Immature natural killer cell (primary cell): ENCODE measurements around the gene JARID2. TPM values are rescaled to one million over a fixed set of nuclear protein-coding genes. Genes with fewer than 3 reads are reported as not detected.
"Not testable (repeated sequence)": the region's sequence is repeated elsewhere in the genome, so short reads cannot be mapped to it uniquely, and the experiment has no call there.

Source experiments
- DNase-seq, 3 donors: peaks; one replicate each; pipeline ENCODE4 v3.0.0; 2022; ENCODE audit warnings: mixed read lengths in 1 of 3
- H3K27ac Mint-ChIP-seq, 6 donors: one replicate each; pipeline ENCODE4 v1.8.0; 2020; ENCODE audit warnings: mixed read lengths in 6 of 6, mild to moderate bottlenecking in 5 of 6, inconsistent platforms in 4 of 6, moderate library complexity in 3 of 6
- H3K27me3 Mint-ChIP-seq, 3 donors: one replicate each; pipeline ENCODE4 v1.8.0; 2020 to 2021; ENCODE audit warnings: low read depth in 3 of 3, mild to moderate bottlenecking in 3 of 3, mixed read lengths in 3 of 3, moderate library complexity in 3 of 3, inconsistent platforms in 1 of 3
- H3K36me3 Mint-ChIP-seq, 3 donors: one replicate each; pipeline ENCODE4 v1.8.0; 2020; ENCODE audit warnings: mixed read lengths in 3 of 3, inconsistent platforms in 2 of 3, mild to moderate bottlenecking in 2 of 3
- H3K4me1 Mint-ChIP-seq, 2 donors: one replicate each; pipeline ENCODE4 v1.8.0; 2020; ENCODE audit warnings: inconsistent platforms in 2 of 2, mild to moderate bottlenecking in 2 of 2, mixed read lengths in 2 of 2, moderate library complexity in 1 of 2
- H3K4me3 Mint-ChIP-seq, 5 donors: one replicate each; pipeline ENCODE4 v1.8.0; 2020; ENCODE audit warnings: mild to moderate bottlenecking in 5 of 5, mixed read lengths in 5 of 5, inconsistent platforms in 3 of 5, moderate library complexity in 3 of 5
- H3K9me3 Mint-ChIP-seq, 6 donors: one replicate each; pipeline ENCODE4 v1.8.0; 2020; ENCODE audit warnings: mild to moderate bottlenecking in 6 of 6, mixed read lengths in 6 of 6, inconsistent platforms in 4 of 6, moderate library complexity in 3 of 6
- polyA plus RNA-seq, 3 donors: library from polyadenylated mRNA; unstranded; fragments of 300-500 nt; fragmentation: Illumina TruSeq; gene quantifications; one replicate each; pipeline ENCODE4 v1.2.3, GENCODE V29; 2021

Gene JARID2
- polyA plus RNA-seq, 3 donors from 2014 or later: 4.3 to 26.1 (median 7.8) TPM

GRCh38 chr6:15412767-15413166 lies 166.9 kb downstream of the JARID2 start:
- Mint-ChIP-seq H3K36me3 (peaks cover 0 to 10% (median 0%) of the 10 kb centered on the region in 3 donors), H3K4me1 (peaks cover 70 to 86% of the 10 kb centered on the region in 2 donors), H3K9me3 (no peaks in the 10 kb centered on the region), H3K27me3 (peaks cover 2 to 5% (median 2%) of the 10 kb centered on the region in 3 donors), H3K27ac (no peak overlapping the region), H3K4me3 (peak overlapping the region in 2 of 5 donors; percentile 5 to 40)
- DNase-seq: no peak

- peaks cover 2 to 5% (median 2%) of the 10 kb centered on the region in 3 donors for H3K27me3 Mint-ChIP-seq
- no peak for DNase-seq
- H3K4me3 Mint-ChIP-seq: no peak overlapping the region
- H3K9me3 Mint-ChIP-seq: no peaks in the 10 kb centered on the region
- peaks cover 68 to 86% of the 10 kb centered on the region in 2 donors for H3K4me1 Mint-ChIP-seq
- H3K36me3 Mint-ChIP-seq: peaks cover 0 to 10% (median 0%) of the 10 kb centered on the region in 3 donors
- no peak overlapping the region for H3K27ac Mint-ChIP-seq
These were observed 167.8 kb downstream of the JARID2 start for GRCh38 chr6:15413466-15414234.

- DNase-seq: no peak
- Mint-ChIP-seq H3K4me1 (peaks cover 63 to 81% of the 10 kb centered on the region in 2 donors), H3K9me3 (peaks cover 0 to 3% (median 2%) of the 10 kb centered on the region in 6 donors), H3K27ac (no peak overlapping the region), H3K4me3 (no peak overlapping the region), H3K36me3 (peaks cover 2 to 12% (median 3%) of the 10 kb centered on the region in 3 donors), H3K27me3 (peaks cover 2 to 5% (median 2%) of the 10 kb centered on the region in 3 donors)
These were observed 168.4 kb downstream of the JARID2 start for GRCh38 chr6:15414235-15414612.

GRCh38 chr6:15415622-15416021 lies 169.8 kb downstream of the JARID2 start:
- H3K4me1 Mint-ChIP-seq: peaks cover 52 to 72% of the 10 kb centered on the region in 2 donors
- not testable (repeated sequence) for H3K27me3 Mint-ChIP-seq, H3K4me3 Mint-ChIP-seq, DNase-seq, H3K27ac Mint-ChIP-seq
- peaks cover 10 to 24% (median 10%) of the 10 kb centered on the region in 3 donors for H3K36me3 Mint-ChIP-seq
- H3K9me3 Mint-ChIP-seq: peaks cover 0 to 17% (median 12%) of the 10 kb centered on the region in 6 donors

- Mint-ChIP-seq H3K27me3 (peaks cover 0 to 5% (median under 1%) of the 10 kb centered on the region in 3 donors), H3K36me3 (peaks cover 10 to 20% (median 10%) of the 10 kb centered on the region in 3 donors), H3K4me3 (peak overlapping the region in 3 of 5 donors; percentile 0 to 25 (median 1)), H3K4me1 (peaks cover 52 to 72% of the 10 kb centered on the region in 2 donors), H3K27ac (peak overlapping the region; percentile 14 to 72 (median 56)), H3K9me3 (peaks cover 0 to 17% (median 13%) of the 10 kb centered on the region in 6 donors)
- no peak for DNase-seq
These were observed 171.2 kb downstream of the JARID2 start for GRCh38 chr6:15416932-15417509.

GRCh38 chr6:15417811-15418210 lies 171.9 kb downstream of the JARID2 start:
- Mint-ChIP-seq H3K9me3 (peaks cover 0 to 17% (median 13%) of the 10 kb centered on the region in 6 donors), H3K4me1 (peaks cover 53 to 72% of the 10 kb centered on the region in 2 donors), H3K4me3 (peak overlapping the region in 1 of 5 donors; percentile 15), H3K36me3 (peaks cover 10 to 15% (median 10%) of the 10 kb centered on the region in 3 donors), H3K27me3 (peaks cover 0 to 5% (median 0%) of the 10 kb centered on the region in 3 donors), H3K27ac (peak overlapping the region in 3 of 6 donors; percentile 11 to 70 (median 54))
- no peak for DNase-seq

- no peak overlapping the region for H3K4me3 Mint-ChIP-seq
- peaks cover 10 to 15% (median 10%) of the 10 kb centered on the region in 3 donors for H3K36me3 Mint-ChIP-seq
- H3K4me1 Mint-ChIP-seq: peaks cover 59 to 72% of the 10 kb centered on the region in 2 donors
- H3K9me3 Mint-ChIP-seq: peaks cover 0 to 17% (median 13%) of the 10 kb centered on the region in 6 donors
- no peak for DNase-seq
- peaks cover 0 to 7% (median 0%) of the 10 kb centered on the region in 3 donors for H3K27me3 Mint-ChIP-seq
- peak overlapping the region in 1 of 6 donors; percentile 41 for H3K27ac Mint-ChIP-seq
These were observed 173.6 kb downstream of the JARID2 start for GRCh38 chr6:15419493-15419892.

GRCh38 chr6:15420959-15421438 lies 175.1 kb downstream of the JARID2 start:
- Mint-ChIP-seq H3K4me3 (peak overlapping the region; percentile 35 to 80 (median 64)), H3K27ac (peak overlapping the region; percentile 71 to 88 (median 85)), H3K27me3 (peaks cover 0 to 6% (median 2%) of the 10 kb centered on the region in 3 donors), H3K4me1 (peaks cover 68 to 81% of the 10 kb centered on the region in 2 donors), H3K9me3 (peaks cover 0 to 17% (median 13%) of the 10 kb centered on the region in 6 donors), H3K36me3 (peaks cover 10 to 15% (median 10%) of the 10 kb centered on the region in 3 donors)
- DNase-seq: no peak

- peaks cover 73 to 86% of the 10 kb centered on the region in 2 donors for H3K4me1 Mint-ChIP-seq
- DNase-seq: peak in 2 of 3 donors; percentile 28 to 44
These were observed 176.3 kb downstream of the JARID2 start for GRCh38 chr6:15421945-15422733.

GRCh38 chr6:15423286-15423993 lies 177.6 kb downstream of the JARID2 start:
- Mint-ChIP-seq H3K27ac (peak overlapping the region; percentile 56 to 85 (median 63)), H3K27me3 (peaks cover 2 to 4% (median 2%) of the 10 kb centered on the region in 3 donors), H3K9me3 (peaks cover 0 to 17% (median 13%) of the 10 kb centered on the region in 6 donors), H3K4me3 (peak overlapping the region; percentile 28 to 65 (median 37)), H3K36me3 (peaks cover 10 to 15% (median 10%) of the 10 kb centered on the region in 3 donors), H3K4me1 (peaks cover 77 to 86% of the 10 kb centered on the region in 2 donors)
- DNase-seq: no peak

More at GRCh38 chr6:15421945-15422733, 176.3 kb downstream of the JARID2 start:
- Mint-ChIP-seq H3K9me3 (peaks cover 0 to 17% (median 13%) of the 10 kb centered on the region in 6 donors), H3K36me3 (peaks cover 10 to 15% (median 10%) of the 10 kb centered on the region in 3 donors), H3K27me3 (peaks cover 0 to 4% (median 2%) of the 10 kb centered on the region in 3 donors), H3K27ac (peak overlapping the region; percentile 69 to 88 (median 82)), H3K4me3 (peak overlapping the region; percentile 40 to 80 (median 62))

- Mint-ChIP-seq H3K9me3 (no peaks in the 10 kb centered on the region), H3K36me3 (no peaks in the 10 kb centered on the region), H3K27ac (peak overlapping the region in 1 of 6 donors; percentile 33), H3K4me3 (no peak overlapping the region), H3K4me1 (peaks cover 93 to 100% of the 10 kb centered on the region in 2 donors), H3K27me3 (peaks cover 2 to 6% (median 4%) of the 10 kb centered on the region in 3 donors)
- no peak for DNase-seq
These were observed 180.1 kb downstream of the JARID2 start for GRCh38 chr6:15425947-15426346.

- Mint-ChIP-seq H3K4me3 (no peak overlapping the region), H3K4me1 (peaks cover 92 to 100% of the 10 kb centered on the region in 2 donors), H3K36me3 (no peaks in the 10 kb centered on the region), H3K9me3 (no peaks in the 10 kb centered on the region), H3K27ac (peak overlapping the region in 3 of 6 donors; percentile 11 to 33 (median 13)), H3K27me3 (peaks cover 2 to 6% (median 4%) of the 10 kb centered on the region in 3 donors)
- no peak for DNase-seq
These were observed 180.5 kb downstream of the JARID2 start for GRCh38 chr6:15426395-15426794.
